Nucleus accumbens (tissue), 56 donors: ENCODE data around the gene FNDC3B.

Experiments
- DNase-seq, 56 donors: peaks; one replicate each; lab custom pipeline; 2025; lab: John Stamatoyannopoulos, UW

FNDC3B gene

GRCh38 chr3:172129850-172130716 lies 90.7 kb downstream of the FNDC3B start:
- DNase-seq, result peak in 3 of 56 donors; percentile 12 to 27 (median 22)

DNA sequence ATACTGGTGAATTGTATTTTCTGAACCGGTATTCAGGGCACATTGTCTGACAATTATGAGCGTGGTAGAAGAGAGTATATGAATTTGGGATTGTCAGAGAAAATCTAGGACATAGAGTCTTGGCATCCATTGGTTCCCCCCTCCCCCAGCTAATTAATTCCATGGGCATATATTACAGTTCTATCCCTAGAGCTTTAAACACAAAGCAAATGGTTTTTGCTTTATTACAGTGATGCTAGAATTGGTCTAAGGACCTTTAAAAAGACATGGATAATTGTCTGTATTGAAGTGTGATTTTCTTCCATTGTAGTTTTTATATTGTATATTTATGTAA lies 91.3 kb downstream of the FNDC3B start:
- no peak for DNase-seq

GRCh38 chr3:172131746-172132145 lies 92.4 kb downstream of the FNDC3B start:
- no peak for DNase-seq

DNA sequence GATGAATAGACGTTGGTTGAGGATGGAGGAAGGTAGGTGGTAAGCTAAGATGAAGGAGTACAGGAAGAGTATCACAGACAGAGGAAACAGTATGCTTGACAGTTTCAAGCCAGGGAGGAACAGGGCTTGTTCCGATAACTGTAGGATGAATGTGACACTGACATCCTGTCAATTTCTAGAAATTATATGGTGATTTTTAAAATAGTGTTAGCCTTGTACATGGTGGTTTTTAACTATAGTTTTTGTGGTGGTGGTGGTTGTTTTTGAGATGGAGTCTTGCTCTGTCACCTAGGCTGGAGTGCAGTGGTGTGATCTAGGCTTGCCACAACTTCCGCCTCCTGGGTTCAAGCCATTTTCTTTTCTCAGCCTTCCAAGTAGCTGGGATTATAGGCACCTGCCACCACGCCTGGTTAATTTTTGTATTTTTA lies 92.8 kb downstream of the FNDC3B start:
- DNase-seq, result no peak

- no peak for DNase-seq
These were observed 93.4 kb downstream of the FNDC3B start for GRCh38 chr3:172132721-172133311.

- no peak for DNase-seq
These were observed 94.5 kb downstream of the FNDC3B start for GRCh38 chr3:172133838-172134237.

GRCh38 chr3:172134352-172134751 lies 95.0 kb downstream of the FNDC3B start:
- no peak for DNase-seq

- DNase-seq, result no peak
These were observed 95.8 kb downstream of the FNDC3B start for GRCh38 chr3:172135185-172135584.

DNA sequence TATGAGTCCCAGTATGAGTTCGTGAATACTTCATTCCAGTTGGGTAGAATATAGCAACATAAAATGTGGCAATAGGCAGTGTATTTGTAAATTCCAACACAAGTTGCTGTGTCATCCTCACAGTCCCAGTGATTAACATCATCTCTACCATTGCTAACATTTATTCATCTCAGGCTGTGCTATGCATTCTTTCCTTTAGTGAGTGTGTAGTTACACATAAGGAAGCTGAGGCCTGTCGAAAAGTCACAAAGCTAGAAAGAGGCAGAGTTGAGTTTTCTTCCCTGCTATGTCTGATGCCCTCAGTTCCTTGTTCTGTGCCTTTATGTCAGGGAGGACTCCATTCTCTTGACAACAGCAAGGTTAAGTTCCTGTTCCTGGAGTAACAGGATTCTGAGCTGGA lies 96.4 kb downstream of the FNDC3B start:
- no peak for DNase-seq

DNA sequence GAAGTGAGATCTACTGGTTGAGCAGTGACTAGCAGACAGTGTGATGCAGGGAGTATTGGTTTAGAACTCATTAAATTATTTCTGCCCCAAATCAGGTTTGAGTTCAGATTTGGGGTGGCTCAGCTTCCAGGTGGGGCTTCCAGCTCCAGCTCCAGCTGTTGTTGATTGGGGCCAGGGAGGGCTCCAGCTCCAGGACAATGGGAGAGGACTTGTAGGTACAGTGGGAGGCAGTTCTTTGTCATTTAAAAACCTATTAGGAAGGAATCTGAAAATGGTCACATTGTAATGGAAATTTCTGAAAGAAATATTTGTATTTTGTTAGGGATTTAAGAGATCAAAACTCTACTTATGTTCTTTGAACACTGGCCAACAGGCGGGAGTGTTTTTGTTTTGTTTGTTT lies 97.0 kb downstream of the FNDC3B start:
- no peak for DNase-seq

DNA sequence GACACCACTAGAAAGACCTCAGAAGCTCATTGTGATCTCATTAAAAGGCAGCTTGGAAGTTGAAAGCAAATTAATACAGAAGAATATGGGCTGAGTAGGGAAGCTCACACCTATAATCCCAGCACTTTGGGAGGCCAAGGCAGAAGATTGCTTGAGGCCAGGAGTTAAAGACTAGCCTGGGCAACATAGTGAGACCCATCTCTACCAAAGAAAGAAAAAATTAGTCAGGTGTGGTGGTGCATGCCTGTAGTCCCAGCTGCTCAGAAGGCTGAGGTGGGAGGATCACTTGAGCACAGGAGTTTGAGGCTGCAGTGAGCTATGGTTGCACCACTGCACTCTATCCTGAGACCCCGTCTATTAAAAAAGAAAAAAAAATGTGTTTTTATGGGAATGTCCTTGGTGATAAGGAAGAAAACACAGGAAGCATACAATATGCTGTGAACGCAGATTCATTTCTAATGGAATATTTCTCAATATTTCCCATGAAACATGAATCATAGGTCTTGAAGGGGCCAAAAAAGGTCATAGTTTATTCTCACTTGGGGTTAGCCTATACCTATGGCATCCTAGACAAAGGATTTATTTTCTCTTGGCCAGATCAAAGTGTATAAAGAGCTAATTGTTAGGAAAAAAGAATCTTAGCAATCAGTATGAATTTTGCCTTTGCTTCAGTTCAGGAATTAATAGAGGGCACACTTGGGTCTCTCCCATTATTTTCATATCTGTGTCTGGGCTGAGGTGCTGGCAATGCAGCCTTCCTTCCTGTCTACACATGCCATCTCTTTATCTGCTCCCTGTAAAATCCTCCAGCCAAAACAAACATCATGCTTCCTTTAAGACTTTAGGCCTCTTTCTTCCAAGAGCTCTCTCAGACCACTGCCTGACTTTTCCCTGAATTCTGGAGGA lies 98.2 kb downstream of the FNDC3B start:
- no peak for DNase-seq

- DNase-seq, result no peak
These were observed 98.8 kb downstream of the FNDC3B start for GRCh38 chr3:172138193-172138537.

DNA sequence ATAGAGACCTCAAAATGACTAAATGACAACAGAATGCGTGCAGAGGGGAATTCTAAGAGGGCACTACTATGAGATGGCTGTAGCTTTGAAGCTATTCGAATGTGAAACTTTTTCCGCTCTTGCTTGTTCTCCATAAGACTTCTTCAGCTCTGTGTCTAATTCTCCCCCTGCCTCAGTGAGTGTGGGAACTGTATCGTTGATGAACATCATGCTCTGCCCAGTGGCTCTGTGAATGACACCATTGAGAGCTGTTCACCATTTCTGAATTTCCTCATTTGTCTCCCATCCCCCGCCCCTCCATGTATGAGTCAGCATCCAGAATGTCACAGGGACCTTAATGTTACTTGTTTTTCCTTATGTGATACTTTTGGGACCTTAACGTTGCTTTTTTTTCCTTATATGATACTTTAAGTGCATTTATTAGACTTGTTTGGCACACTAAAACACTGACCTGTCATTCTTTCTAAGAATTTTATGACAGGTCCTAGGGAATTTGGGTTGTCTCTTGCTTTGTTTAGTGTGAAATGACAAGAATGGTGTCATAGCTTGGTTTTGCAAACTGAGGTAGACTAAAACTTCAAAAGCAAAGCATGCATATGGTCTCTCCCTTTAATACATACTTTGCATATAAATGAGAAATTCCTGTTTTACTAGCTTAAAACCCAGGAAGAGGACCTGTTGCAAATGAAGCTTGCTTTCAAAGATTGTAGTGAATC lies 99.6 kb downstream of the FNDC3B start:
- peak in 51 of 56 donors; percentile 1 to 86 (median 53) for DNase-seq

DNA sequence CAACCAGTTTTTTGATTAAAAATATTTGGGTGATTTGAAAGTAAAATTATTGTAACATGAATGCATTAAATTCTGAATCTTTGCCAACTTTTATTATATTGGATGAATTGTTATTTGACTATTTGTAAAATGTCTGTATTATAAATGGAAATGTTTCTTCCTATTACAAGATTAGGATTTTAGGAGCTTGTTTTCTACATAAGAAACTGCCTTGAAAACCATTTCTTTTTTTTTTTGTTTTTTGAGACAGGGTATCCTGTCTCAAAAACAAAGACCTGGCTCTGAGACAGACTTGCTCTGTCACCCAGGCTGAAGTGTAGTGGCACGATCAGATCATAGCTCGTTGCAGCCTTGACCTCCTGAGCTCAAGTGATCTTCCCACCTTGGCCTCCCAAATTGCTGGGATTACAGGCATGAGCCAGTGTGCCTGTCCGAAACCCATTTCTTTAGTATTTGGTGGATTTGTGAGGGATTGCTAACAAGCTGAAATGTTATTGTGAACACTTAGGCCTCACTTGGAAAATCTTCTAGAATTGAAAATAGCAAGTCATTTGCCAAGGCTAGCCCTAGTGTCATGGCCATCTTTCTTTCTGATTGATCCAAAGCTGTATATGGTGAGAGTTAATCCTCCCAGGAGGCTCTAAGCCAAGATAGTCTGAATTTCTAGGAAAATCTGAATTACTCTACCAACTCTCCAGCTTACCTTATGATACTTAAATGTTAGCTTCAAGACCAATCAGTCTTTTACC lies 100.3 kb downstream of the FNDC3B start:
- no peak for DNase-seq

GRCh38 chr3:172140499-172141391 lies 101.4 kb downstream of the FNDC3B start:
- DNase-seq, result no peak

- no peak for DNase-seq
These were observed 102.9 kb downstream of the FNDC3B start for GRCh38 chr3:172142051-172142863.

- DNase-seq, result no peak
These were observed 103.6 kb downstream of the FNDC3B start for GRCh38 chr3:172142864-172143451.
